Measurements from ENCODE around the gene PDCD4.
"Not testable (repeated sequence)": the region's sequence is repeated elsewhere in the genome, so short reads cannot be mapped to it uniquely, and the experiment has no call there.

The PDCD4 gene

DNA sequence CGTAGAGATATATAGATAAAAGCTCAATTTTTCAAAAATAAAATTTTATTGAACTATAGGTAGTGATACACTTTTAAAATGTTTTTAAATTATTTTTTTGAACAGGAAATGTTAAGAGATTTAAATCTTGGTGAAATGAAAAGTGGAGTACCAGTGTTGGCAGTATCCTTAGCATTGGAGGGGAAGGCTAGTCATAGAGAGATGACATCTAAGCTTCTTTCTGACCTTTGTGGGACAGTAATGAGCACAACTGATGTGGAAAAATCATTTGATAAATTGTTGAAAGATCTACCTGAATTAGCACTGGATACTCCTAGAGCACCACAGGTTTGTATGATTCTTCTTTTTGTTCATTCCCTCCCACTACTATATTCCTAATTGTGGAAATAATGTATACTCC, 15.8 kb downstream of the PDCD4 start:
- no peak for DNase-seq

GRCh38 chr10:110892602-110893288, 21.0 kb downstream of the PDCD4 start:
- DNase-seq, result no peak

DNA sequence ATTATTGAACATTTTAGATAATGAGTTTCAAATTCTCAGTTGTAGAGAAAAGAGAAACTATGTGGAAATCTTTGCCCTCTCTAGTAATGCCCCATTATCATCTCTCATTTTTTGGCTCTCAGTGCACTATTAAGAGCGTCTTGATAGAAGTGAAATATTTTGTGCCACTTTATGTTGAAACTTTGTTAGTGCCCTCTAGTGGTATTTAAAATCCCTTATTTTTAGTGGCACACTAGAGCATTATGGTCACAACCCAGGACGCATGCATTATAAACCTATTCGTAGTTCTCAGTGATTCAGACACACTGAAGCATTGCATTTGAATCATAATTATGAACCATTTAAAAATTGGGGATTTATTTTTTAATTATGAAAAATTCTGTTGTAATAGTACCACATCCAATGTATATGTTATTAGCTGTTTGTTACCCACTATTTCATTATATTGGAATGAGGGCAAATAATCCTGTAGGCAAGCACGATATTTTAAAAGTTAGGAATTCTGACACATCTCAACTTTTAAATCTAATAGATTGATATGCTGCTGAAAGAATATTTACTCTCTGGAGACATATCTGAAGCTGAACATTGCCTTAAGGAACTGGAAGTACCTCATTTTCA, 21.9 kb downstream of the PDCD4 start:
- DNase-seq, result no peak

DNA sequence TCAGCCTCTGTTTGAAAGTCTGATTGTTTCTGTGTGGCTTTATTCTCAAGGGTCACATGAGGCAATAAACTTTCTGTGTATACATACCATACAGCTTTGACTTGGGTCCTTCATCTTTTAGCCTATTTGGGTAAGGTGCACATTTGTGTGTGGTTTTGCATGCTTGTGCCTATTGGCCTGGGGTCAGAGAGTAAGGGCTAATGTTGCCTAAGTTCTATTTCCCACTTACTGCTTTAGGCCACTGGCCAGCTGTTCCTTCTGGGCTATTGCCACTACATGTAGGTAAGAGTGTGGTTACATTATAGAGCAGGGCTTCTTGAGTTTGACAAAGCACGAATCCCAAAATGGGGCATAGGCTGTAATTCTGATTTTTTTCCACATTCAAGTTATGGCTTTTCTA, 25.5 kb downstream of the PDCD4 start:
- no peak for DNase-seq

DNA sequence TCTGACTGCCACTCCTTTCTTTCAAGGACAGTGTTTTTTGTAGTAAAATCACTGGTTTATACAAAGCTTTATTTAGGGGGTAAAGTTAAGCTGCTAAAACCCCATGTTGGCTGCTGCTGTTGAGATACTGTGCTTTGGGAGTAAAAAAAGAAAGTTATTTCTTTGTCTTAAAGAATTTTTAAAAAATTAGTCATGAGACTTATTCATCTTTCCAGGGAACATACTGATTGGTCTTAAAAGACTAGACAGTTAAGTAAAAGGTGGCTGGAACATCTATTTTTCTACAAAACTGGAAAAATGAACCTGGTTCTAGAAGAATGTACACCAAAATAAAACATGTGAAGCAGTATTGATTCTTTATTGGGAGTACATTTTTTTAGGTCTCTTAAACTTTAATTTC, 26.7 kb downstream of the PDCD4 start:
- DNase-seq, result no peak

DNA sequence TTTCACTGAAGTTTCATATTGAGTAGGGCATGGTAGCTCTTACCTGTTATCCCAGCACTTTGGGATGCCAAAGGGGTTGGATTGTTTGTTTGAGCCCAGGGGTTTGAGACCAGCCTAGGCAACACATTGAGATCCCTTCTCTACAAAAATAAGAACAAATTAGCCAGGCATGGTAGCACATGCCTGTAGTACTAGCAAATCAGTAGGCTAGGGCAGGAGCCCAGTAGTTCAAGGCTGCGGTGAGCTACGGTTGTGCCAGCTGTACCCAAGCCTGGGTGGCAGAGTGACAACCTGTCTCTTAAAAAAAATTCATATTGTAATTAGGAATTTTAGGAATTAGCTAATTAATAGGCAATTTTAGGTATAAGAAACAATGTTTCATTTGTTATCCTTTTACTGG, 29.3 kb downstream of the PDCD4 start:
- no peak for DNase-seq

DNA sequence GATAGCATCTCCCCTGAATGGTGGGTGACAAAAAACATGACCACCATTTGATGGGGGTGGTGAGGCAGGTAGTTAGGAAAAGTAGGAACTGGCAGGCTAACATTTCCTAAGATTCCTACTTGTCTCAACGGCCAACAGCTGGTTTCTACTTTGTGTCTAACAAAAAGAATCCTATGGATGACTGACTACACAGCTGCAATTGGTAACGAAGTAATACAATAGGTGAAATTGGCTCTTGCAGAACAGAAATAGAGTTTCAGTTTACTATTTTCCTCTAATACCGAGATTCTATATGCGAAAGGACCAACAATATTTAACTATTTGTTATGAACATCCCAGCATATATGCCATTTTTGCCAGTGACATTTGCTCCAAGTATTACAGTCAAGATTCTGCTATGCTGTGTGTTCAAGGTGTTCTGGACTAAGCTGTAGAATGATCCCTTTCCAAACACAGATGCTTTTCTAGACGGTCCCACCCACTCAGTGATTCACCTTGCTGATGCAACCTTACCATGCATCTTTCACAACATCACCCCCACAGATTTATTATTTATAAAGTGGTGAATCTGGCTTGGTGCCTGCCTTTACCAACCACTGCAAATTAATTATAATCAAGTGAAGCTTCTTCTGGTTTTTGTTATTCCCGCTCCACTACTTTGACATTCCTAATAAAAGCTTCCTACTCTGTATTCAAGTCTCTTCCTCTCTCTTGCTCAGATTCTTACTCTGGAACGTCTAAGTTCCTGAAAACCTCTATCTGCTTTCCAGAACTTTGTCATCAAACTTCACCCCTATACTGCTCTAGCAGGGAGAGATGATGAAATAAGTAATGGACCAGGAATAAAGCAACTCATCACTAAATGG, 30.5 kb downstream of the PDCD4 start:
- no peak for DNase-seq

DNA sequence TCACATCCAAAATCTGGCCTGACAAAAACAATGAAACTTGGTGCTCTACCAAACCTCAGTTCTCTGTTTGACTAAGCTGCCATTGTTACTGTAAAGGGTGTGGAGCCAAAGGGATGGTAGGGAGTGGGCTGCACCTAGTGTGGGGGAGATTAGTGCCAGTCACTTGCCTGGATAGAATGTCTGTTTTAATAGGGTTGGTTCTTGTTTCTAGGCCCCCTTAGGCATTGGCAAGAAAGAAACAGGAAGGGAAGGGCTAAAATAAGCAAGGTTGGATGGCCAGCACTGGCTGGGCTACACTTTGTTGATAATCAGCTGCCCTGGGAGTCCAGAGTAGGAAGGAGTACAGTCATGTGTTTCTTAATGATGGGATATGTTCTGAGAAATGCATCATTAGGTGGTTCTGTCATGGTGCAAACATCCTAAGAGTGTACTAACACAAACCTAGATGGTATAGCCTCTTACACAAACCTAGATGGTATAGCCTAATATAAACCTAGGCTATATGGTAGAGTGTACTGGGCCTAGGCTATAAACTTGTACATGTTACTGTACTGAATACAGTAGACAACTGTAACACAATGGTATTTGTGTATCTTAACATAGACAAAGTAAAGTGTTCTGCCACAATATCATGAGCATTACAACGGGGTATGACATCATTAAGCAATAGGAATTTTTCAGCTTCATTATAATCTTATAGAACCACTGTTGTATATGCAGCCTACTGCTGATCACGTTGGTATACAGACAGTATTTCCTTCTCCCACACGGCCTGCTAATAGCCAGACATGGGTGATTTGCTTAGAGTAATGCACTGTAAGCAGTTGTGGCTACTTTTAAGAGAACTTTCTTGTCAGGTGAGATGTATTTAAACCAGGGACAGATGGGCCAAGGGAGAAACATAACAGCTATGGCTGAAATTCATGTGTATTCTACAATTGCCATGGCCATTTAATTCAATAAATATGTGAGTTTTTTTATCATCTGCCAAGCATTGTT, 31.9 kb downstream of the PDCD4 start:
- no peak for DNase-seq

GRCh38 chr10:110910138-110910537, 38.4 kb downstream of the PDCD4 start:
- no peak for DNase-seq

DNA sequence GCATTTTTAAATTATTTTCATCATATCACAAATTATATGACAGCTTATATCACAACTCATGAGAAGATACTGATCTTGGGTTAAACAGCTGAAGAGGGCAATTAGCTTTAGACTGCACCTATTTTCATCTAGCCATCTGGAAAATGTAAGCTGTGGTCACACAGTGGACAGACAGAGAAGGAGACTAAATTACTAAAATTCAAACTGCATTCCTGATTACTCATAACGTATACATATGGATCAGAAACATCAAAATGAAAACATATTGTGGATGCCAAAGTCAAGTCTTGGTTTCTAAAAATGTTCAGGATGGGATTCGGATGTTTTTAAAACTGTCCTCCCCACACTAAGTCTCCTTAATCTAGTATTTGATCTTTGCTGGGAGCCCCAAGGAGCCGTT, 40.6 kb downstream of the PDCD4 start:
- DNase-seq, result no peak

- DNase-seq, result no peak
Measured at GRCh38 chr10:110914431-110914830, 42.7 kb downstream of the PDCD4 start.

- no peak for DNase-seq
Measured at GRCh38 chr10:110915035-110915434, 43.3 kb downstream of the PDCD4 start.

DNA sequence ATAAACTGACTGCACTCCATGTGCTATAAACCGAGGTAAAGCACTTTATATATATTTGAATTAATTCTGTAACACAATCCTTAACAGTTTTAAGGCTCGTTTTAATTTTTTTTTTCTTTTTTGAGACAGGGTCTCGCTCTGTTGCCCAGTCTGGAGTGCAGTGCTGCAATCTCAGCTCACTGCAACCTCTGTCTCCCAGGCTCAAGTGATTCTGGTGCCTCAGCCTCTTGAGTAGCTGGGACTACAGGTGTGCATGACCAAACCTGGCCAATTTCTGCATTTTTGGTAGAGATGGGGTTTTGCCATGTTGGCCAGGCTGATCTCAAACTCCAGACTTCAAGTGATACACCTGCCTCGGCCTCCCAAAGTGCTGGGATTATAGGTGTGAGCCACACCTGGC, 43.9 kb downstream of the PDCD4 start:
- not testable (repeated sequence) for DNase-seq

- no peak for DNase-seq
Measured at GRCh38 chr10:110916554-110917346, 45.0 kb downstream of the PDCD4 start.

GRCh38 chr10:110918269-110918642, 46.5 kb downstream of the PDCD4 start:
- peak; percentile 84 for DNase-seq

- no peak for DNase-seq
Measured at GRCh38 chr10:110918643-110919348, 47.1 kb downstream of the PDCD4 start, which contains the start of gene BBIP1. BBIP1 (minus strand) TSS chr10:110919180; CDS start chr10:110918157, 1,023 bp downstream.

DNA sequence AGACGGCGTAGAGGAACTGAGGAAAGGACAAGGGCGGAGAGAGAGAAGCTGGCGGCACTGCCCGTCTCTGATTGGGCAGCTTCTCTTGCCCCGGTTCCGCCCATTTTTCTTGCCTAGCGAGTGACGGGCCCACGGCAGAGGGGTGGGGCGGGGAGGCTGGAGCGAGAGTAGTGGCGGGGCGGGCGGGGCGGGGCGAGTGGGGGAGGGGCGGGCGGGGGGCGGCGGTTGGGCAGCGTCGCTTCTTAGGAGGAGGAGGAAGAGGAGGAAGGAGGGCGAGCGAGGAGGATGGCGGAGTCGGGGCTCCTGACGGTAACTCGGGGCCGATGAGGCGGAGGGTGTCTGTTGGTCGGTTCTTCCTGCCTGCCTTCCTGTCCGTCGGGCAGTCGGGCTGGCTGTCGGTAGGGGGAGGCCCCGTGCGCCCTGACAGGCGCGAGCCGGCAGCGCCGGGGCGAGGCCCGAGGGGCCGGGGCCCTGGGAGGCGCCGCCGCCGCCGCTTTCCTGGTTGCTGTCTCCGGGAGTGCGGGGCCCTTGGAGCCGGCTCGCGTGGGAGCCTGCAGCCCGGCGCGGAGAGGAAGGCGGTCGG, 47.7 kb downstream of the PDCD4 start, which contains the start of gene SHOC2:
SHOC2 (plus strand) TSS at position 256 of the 583 bp plus-strand sequence. CDS start 44,755 bp downstream, outside the sequence.
- DNase-seq, result peak; percentile 97

DNA sequence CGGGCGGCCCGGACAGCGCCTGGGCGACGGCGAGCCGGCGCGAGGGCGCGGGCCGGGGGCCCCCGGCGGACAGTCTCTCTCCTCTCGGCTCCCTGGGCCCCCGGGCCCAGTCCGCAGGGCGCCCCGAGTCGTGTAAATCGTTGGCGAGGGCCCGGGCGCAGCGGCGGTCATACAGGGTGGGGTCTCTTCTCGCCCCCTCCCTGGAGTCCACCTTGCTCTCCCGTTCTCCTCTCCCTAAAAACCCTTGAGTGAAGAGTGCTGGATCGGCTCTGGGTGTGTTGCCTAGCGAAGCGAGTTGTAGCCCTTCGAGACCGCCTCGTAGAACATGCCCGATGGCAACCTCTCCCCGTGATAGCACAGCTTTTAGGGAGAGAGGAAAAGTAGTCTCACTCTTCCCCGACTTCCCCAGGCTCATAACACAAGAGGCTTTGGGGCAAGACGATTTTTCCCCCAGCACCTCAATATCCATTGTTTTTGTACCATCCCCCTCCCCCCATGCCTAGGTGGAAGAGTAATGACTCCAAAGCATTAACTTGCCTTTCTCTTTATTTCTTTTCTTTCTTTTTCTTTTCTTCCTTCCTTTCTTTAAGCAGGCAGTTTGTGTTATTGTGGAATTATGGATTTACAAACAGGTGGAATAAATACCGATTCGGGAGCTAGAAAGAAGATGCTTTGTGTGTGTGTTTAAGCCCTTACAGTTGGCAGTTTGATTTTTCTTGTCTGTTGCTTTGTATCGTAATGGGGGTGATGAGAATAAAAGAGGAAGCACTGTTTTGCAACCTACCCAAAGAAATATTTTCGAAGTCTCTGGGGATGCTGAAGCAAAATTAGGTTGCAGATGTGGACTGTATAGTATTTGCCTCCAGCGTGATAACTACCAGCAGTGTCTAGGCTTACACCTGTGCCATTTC, 48.5 kb downstream of the PDCD4 start:
- no peak for DNase-seq

GRCh38 chr10:110923856-110924493, 52.2 kb downstream of the PDCD4 start:
- no peak for DNase-seq
